Nephron progenitor cell (in vitro differentiated cells): ENCODE data around the gene FUBP3.

Experiments
- DNase-seq: peaks from one replicate; pipeline ENCODE4 v3.0.0; 2021
- H3K27ac Mint-ChIP-seq: 2 replicates; pipeline ENCODE4 v1.8.0; 2021; ENCODE audit warnings: mild to moderate bottlenecking, moderate library complexity, mixed read lengths
- H3K27me3 Mint-ChIP-seq: 2 replicates; pipeline ENCODE4 v1.8.0; 2021; ENCODE audit warnings: mild to moderate bottlenecking, low read depth, mixed read lengths; ENCODE audit not compliant: poor library complexity
- H3K36me3 Mint-ChIP-seq: 2 replicates; pipeline ENCODE4 v1.8.0; 2021; ENCODE audit warnings: low read depth, mixed read lengths
- H3K4me1 Mint-ChIP-seq: 2 replicates; pipeline ENCODE4 v1.8.0; 2021; ENCODE audit warnings: mixed read lengths
- H3K4me3 Mint-ChIP-seq: 2 replicates; pipeline ENCODE4 v1.8.0; 2021; ENCODE audit warnings: mild to moderate bottlenecking, moderate library complexity, mixed read lengths
- H3K9me3 Mint-ChIP-seq: 2 replicates; pipeline ENCODE4 v1.8.0; 2021; ENCODE audit warnings: mild to moderate bottlenecking, moderate library complexity, mixed read lengths
- TF ChIP-seq, protein P1 (sequence below): fragments of 200-600 bp; sonication (generic); IDR thresholded peaks from 2 replicates; pipeline ENCODE4 v1.5.0; 2021; ENCODE audit warnings: antibody characterized with exemption

Gene FUBP3

DNA sequence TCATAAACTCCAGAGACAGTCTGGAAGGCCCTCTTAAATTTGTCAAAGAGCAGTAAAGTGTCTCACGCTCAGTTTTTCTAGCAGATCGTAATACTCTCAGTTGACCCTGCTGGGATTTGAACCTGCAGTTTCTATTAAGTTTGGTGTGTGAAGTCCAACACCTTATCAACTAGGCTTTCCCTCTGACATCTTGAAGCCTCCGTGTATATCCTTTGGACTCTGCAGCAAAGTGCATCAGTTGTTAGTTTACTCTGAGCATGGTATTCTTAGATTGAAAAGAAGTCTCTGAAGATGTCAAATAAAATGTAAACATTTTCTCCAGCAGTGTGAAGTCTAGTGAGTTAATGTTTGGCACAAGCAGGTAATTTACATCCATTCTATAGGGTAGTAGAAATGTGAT is 2.4 kb downstream of the FUBP3 start:
- no peaks in the 10 kb centered on the region for H3K9me3 Mint-ChIP-seq
- H3K4me1 Mint-ChIP-seq, result peaks cover 47% of the 10 kb centered on the region
- peaks cover 22% of the 10 kb centered on the region for H3K36me3 Mint-ChIP-seq
- H3K27ac Mint-ChIP-seq, result peak overlapping the region; percentile 54
- no peak for DNase-seq
- peak overlapping the region; percentile 36 for H3K4me3 Mint-ChIP-seq
- peaks cover 8% of the 10 kb centered on the region for H3K27me3 Mint-ChIP-seq
- TF ChIP-seq, protein P1, sequence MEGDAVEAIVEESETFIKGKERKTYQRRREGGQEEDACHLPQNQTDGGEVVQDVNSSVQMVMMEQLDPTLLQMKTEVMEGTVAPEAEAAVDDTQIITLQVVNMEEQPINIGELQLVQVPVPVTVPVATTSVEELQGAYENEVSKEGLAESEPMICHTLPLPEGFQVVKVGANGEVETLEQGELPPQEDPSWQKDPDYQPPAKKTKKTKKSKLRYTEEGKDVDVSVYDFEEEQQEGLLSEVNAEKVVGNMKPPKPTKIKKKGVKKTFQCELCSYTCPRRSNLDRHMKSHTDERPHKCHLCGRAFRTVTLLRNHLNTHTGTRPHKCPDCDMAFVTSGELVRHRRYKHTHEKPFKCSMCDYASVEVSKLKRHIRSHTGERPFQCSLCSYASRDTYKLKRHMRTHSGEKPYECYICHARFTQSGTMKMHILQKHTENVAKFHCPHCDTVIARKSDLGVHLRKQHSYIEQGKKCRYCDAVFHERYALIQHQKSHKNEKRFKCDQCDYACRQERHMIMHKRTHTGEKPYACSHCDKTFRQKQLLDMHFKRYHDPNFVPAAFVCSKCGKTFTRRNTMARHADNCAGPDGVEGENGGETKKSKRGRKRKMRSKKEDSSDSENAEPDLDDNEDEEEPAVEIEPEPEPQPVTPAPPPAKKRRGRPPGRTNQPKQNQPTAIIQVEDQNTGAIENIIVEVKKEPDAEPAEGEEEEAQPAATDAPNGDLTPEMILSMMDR, result no peak

DNA sequence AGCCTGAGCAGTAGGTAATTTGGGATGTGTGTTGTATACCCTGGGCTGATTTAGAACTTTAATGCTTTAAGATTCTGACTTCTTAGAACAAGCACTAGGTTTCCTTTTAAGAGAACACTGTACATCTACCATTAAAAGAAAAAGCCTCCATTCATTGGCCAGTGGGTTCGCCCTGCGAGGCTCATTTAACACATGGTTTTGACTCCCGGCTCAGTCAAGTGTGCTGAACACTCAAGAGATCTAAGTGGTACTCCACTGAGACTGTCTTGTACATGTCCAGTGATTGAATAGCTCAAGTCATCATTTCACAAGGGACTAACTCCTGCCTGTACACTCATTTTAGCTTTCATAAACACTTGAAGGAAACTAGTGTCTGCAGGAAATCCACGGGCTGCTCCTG is 3.9 kb downstream of the FUBP3 start:
- H3K36me3 Mint-ChIP-seq, result peaks cover 24% of the 10 kb centered on the region
- TF ChIP-seq, protein P1, result no peak
- H3K27ac Mint-ChIP-seq, result no peak overlapping the region
- peaks cover 4% of the 10 kb centered on the region for H3K27me3 Mint-ChIP-seq
- H3K4me1 Mint-ChIP-seq, result peaks cover 47% of the 10 kb centered on the region
- no peak overlapping the region for H3K4me3 Mint-ChIP-seq
- no peak for DNase-seq
- H3K9me3 Mint-ChIP-seq, result no peaks in the 10 kb centered on the region

DNA sequence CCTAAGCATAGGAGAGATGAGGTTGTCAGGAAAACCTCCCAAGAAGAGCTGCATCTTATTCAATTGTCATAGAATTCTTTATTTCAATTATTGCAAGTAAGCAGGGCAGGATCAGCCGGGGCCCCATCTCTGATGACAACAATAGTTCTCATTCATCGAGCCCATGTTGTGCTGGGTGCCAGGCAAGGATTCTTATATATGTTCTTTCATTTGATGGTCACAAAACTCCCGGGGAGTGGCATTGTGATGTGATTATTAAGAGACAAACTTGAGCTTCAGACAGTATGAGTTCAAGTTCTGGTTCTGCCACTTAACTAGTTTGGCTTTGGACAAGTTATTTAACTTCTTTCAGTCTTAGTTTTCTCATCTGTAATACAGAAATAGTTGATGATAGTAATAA is 8.5 kb downstream of the FUBP3 start:
- Mint-ChIP-seq H3K4me1 (peaks cover 18% of the 10 kb centered on the region), H3K36me3 (peaks cover 27% of the 10 kb centered on the region), H3K4me3 (no peak overlapping the region), H3K27me3 (no peaks in the 10 kb centered on the region), H3K27ac (no peak overlapping the region), H3K9me3 (no peaks in the 10 kb centered on the region)
- TF ChIP-seq, protein P1, result no peak
- DNase-seq, result no peak

DNA sequence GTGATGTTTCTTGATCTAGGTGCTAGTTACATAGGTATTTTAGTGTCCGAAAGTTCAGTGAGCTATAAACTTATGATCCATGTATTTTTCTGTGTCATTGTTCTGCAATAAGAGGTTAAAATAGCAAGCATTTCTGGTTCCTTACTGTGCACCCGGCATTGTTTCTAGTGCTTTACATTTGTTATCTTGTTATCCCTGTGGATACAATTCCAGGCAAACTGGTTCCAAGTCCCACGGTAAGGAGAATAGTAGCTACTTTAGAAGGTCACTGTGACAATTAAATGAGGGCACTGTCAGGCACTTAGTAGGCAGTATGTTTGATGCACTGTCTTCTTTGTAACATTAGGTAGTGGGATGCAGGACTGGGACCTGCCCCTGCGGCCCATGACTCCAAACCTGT is 9.0 kb downstream of the FUBP3 start:
- Mint-ChIP-seq H3K36me3 (peaks cover 32% of the 10 kb centered on the region), H3K4me1 (peaks cover 13% of the 10 kb centered on the region), H3K27ac (no peak overlapping the region), H3K4me3 (no peak overlapping the region), H3K9me3 (no peaks in the 10 kb centered on the region), H3K27me3 (no peaks in the 10 kb centered on the region)
- no peak for DNase-seq
- TF ChIP-seq, protein P1, result no peak

DNA sequence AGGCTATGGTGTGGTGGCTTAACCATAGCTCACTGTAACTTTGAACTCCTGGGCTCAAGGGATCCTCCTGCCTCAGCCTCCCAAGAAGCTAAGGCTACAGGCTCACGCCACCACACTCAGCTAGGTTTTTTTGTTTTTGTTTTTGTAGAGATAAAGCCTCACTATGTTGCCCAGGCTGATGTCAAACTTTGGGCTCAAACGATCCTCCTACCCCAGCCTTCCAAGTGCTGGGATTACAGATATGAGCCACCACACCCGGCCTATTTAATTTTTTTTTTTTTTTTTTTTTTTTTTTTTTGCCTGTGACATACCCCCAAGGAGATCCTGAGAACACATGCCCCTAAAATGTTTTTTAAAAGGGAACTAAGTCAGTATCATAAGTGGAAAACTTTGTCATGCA is 10.4 kb downstream of the FUBP3 start:
- no peaks in the 10 kb centered on the region for H3K9me3 Mint-ChIP-seq
- no peak overlapping the region for H3K4me3 Mint-ChIP-seq
- TF ChIP-seq, protein P1, result no peak
- no peak overlapping the region for H3K27ac Mint-ChIP-seq
- peaks cover 13% of the 10 kb centered on the region for H3K4me1 Mint-ChIP-seq
- DNase-seq, result no peak
- no peaks in the 10 kb centered on the region for H3K27me3 Mint-ChIP-seq
- H3K36me3 Mint-ChIP-seq, result peaks cover 35% of the 10 kb centered on the region

GRCh38 chr9:130590305-130590704 is 10.9 kb downstream of the FUBP3 start:
- DNase-seq, result no peak
- TF ChIP-seq, protein P1, result no peak
- Mint-ChIP-seq H3K4me1 (peaks cover 9% of the 10 kb centered on the region), H3K36me3 (peaks cover 33% of the 10 kb centered on the region), H3K27me3 (no peaks in the 10 kb centered on the region), H3K4me3 (no peak overlapping the region), H3K9me3 (no peaks in the 10 kb centered on the region), H3K27ac (no peak overlapping the region)
